Tibial artery (tissue), 4 donors: Measurements from ENCODE around the gene CARD9.

Experiments used
- DNase-seq, 2 donors: peaks; one replicate each; pipeline ENCODE4 v3.0.0-alpha.2; 2019
- H3K27ac ChIP-seq, 2 donors: fragments of 200-600 bp; sonication (generic) in 1 of 2; 1 replicate in 1 of 2; 2 replicates in 1 of 2; pipeline ENCODE4 v1.5.1; 2018 to 2019; ENCODE audit warnings: mild to moderate bottlenecking in 1 of 2
- H3K27me3 ChIP-seq, 2 donors: fragments of 200-600 bp; sonication (generic) in 1 of 2; one replicate each; pipeline versions ENCODE4 v1.5.1 to v1.6.0; 2016 to 2019
- H3K36me3 ChIP-seq, 3 donors: fragments of 200-600 bp; sonication (generic) in 2 of 3; one replicate each; pipeline ENCODE4 v1.5.1; 2016 to 2019; ENCODE audit warnings: mild to moderate bottlenecking in 2 of 3
- H3K4me1 ChIP-seq, 4 donors: fragments of 200-600 bp; sonication (generic) in 2 of 4; 1 replicate in 3 of 4; 2 replicates in 1 of 4; pipeline ENCODE4 v1.5.1; 2016 to 2019
- H3K4me3 ChIP-seq, 2 donors: fragments of 200-600 bp; sonication (generic) in 1 of 2; 1 replicate in 1 of 2; 2 replicates in 1 of 2; pipeline ENCODE4 v1.5.1; 2018 to 2019; ENCODE audit warnings: mild to moderate bottlenecking in 2 of 2
- H3K9me3 ChIP-seq, 3 donors: fragments of 200-600 bp; sonication (generic) in 1 of 3; one replicate each; pipeline ENCODE4 v1.5.1; 2016 to 2019
- intact Hi-C: fragments of 100-400 bp; cut with DNase I; formaldehyde crosslinking; loops from one replicate; pipeline ENCODE4 v1.15.0; 2023; ENCODE audit warnings: low total_unique reads
- TF ChIP-seq, protein P1 (sequence below), 2 experiments: fragments of 200-600 bp in 1 of 2; fragments of 450-650 bp in 1 of 2; IDR thresholded peaks; one replicate each; pipeline ENCODE4 v1.5.1; 2017 to 2019; ENCODE audit warnings: antibody characterized with exemption in 2 of 2, mild to moderate bottlenecking in 1 of 2, moderate library complexity in 1 of 2

Gene CARD9

DNA sequence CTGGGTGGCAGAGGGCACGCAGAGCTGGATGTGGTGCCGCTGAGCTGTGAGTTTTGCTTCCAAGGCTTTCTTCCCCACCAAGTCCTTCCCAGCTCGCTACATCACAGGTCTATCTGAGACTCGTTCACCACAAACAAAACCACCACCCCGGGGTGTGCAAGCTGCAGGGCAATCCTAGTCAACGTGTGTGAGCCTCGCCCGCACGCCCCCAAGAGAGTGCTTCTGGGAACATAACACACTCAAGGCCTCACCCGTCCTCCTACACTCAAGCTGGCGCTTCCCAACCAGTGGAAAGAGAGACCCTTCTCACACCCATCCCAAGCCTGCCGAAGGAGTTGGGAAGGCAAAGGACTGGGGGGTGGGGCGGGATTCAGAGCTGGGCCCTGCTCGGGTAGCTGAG lies 15.9 kb upstream of the CARD9 start:
- TF ChIP-seq, protein P1, sequence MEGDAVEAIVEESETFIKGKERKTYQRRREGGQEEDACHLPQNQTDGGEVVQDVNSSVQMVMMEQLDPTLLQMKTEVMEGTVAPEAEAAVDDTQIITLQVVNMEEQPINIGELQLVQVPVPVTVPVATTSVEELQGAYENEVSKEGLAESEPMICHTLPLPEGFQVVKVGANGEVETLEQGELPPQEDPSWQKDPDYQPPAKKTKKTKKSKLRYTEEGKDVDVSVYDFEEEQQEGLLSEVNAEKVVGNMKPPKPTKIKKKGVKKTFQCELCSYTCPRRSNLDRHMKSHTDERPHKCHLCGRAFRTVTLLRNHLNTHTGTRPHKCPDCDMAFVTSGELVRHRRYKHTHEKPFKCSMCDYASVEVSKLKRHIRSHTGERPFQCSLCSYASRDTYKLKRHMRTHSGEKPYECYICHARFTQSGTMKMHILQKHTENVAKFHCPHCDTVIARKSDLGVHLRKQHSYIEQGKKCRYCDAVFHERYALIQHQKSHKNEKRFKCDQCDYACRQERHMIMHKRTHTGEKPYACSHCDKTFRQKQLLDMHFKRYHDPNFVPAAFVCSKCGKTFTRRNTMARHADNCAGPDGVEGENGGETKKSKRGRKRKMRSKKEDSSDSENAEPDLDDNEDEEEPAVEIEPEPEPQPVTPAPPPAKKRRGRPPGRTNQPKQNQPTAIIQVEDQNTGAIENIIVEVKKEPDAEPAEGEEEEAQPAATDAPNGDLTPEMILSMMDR (IDR thresholded peaks at IDR 0.05), result no peak
- DNase-seq, result no peak
- intact Hi-C loops, result no loop called here
- no peak overlapping the region for H3K27ac ChIP-seq
- H3K9me3 ChIP-seq, result no peaks in the 10 kb centered on the region
- no peaks in the 10 kb centered on the region for H3K27me3 ChIP-seq
- H3K36me3 ChIP-seq, result peaks cover 38 to 90% (median 84%) of the 10 kb centered on the region in 3 donors
- H3K4me1 ChIP-seq, result no peaks in the 10 kb centered on the region
- H3K4me3 ChIP-seq, result no peak overlapping the region

- Histone ChIP-seq H3K27ac (no peak overlapping the region), H3K4me1 (no peaks in the 10 kb centered on the region), H3K36me3 (peaks cover 45 to 90% (median 86%) of the 10 kb centered on the region in 3 donors), H3K4me3 (no peak overlapping the region), H3K9me3 (no peaks in the 10 kb centered on the region), H3K27me3 (no peaks in the 10 kb centered on the region)
- intact Hi-C loops, result no loop called here
- no peak for DNase-seq
- TF ChIP-seq, protein P1 (IDR thresholded peaks at IDR 0.05), result no peak
These were observed 13.7 kb upstream of the CARD9 start for GRCh38 chr9:136387217-136387616.

DNA sequence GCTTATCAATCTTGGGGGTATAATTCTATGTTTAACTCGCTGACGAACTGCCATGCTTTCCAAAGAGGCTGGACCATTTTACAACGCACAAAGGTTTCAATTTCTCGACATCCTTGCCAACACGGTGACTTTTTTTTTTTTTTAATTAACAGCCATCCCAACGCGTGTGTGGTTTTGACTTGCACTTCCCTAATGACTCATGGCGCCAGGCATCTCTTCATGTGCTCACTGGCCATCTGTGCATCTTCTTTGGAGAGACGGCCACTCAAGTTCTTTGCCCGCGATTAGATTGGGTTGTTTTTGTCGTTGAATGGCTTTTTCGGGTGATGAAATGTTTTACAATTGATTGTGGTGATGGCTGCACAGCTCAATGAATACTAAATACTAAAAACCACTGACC lies 12.5 kb upstream of the CARD9 start:
- H3K4me1 ChIP-seq, result no peaks in the 10 kb centered on the region
- TF ChIP-seq, protein P1 (IDR thresholded peaks at IDR 0.05), result no peak
- intact Hi-C loops, result no loop called here
- H3K9me3 ChIP-seq, result no peaks in the 10 kb centered on the region
- H3K4me3 ChIP-seq, result no peak overlapping the region
- H3K27me3 ChIP-seq, result no peaks in the 10 kb centered on the region
- DNase-seq, result no peak
- H3K27ac ChIP-seq, result no peak overlapping the region
- H3K36me3 ChIP-seq, result peaks cover 43 to 91% (median 87%) of the 10 kb centered on the region in 3 donors

DNA sequence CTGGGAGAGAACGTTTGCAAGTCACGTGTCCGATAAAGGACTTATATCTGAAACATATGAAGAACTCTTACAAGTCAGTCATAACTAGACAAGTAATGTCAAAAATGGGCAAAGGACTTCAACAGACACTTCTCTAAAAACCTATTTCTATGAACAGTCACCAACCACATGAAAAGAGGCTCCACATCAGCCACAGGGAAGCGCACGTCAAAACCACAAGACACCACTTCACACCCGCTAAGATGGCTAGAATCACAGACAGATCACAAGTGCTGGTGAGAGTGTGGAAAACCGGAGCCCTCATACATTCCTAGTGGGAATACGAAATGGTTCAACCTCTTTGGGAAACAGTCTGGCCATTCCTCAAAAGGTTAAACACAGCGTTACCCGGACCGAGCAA lies 11.5 kb upstream of the CARD9 start:
- TF ChIP-seq, protein P1 (IDR thresholded peaks at IDR 0.05), result no peak
- intact Hi-C loops, result no loop called here
- H3K4me3 ChIP-seq, result no peak overlapping the region
- no peak for DNase-seq
- no peaks in the 10 kb centered on the region for H3K4me1 ChIP-seq
- no peaks in the 10 kb centered on the region for H3K27me3 ChIP-seq
- H3K27ac ChIP-seq, result no peak overlapping the region
- H3K36me3 ChIP-seq, result peaks cover 47 to 100% (median 91%) of the 10 kb centered on the region in 3 donors
- no peaks in the 10 kb centered on the region for H3K9me3 ChIP-seq

GRCh38 chr9:136383436-136383835 lies 10.0 kb upstream of the CARD9 start:
- Histone ChIP-seq H3K4me3 (no peak overlapping the region), H3K36me3 (peaks cover 41 to 100% (median 91%) of the 10 kb centered on the region in 3 donors), H3K9me3 (no peaks in the 10 kb centered on the region), H3K27ac (no peak overlapping the region), H3K4me1 (no peaks in the 10 kb centered on the region), H3K27me3 (no peaks in the 10 kb centered on the region)
- intact Hi-C loops, result loop anchor here (5.0 kb wide), 1 partner anchor 1009 kb away; no protein-coding TSS in a partner anchor
- DNase-seq, result no peak
- TF ChIP-seq, protein P1 (IDR thresholded peaks at IDR 0.05), result no peak
